Measurements from ENCODE around the gene FAM89B. TPM values are rescaled to one million over a fixed set of nuclear protein-coding genes. Genes with fewer than 3 reads are reported as not detected.
A peak's percentile ranks its signal among the peaks of the same experiment; 100 is the strongest.

The FAM89B gene
- total RNA-seq, 2 experiments from 2014 or later, result 12.4 to 12.8 TPM

DNA sequence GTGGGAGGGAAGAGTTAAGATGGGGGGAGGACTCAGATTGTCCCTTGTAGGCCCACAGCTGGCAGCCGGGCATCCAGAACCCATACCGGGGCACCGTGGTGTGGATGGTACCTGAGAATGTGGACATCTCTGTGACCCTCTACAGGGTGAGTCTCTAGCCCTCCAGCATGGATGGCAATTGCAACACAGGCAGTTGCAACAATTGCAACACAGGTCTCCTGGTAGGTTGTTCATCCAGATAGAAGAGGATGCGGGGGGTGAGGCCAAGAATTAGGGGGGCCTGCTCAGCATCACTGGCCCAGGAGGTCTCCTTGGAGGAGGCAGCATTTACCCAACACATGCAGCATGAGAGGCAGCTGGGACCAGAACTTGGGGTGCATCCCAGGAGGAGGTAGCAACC lies 7.0 kb downstream of the FAM89B start:
- intact Hi-C loops (cut with micrococcal nuclease), result no loop called here
- Mint-ChIP-seq H3K27me3 (ENCODE audit: low read depth) (no peaks in the 10 kb centered on the region), H3K27ac (peak overlapping the region; percentile 24), H3K4me1 (ENCODE audit: low read depth) (peaks cover 29% of the 10 kb centered on the region), H3K9me3 (no peaks in the 10 kb centered on the region), H3K4me3 (no peak overlapping the region), H3K36me3 (ENCODE audit: low read depth) (peaks cover 9% of the 10 kb centered on the region)
- no peak for DNase-seq
- CTCF ChIA-PET, result interaction anchor here (1.0 kb wide), 2 partner anchors 9 to 15 kb away, joined by 3 to 9 read pairs; no protein-coding TSS in a partner anchor

- H3K9me3 Mint-ChIP-seq, result no peaks in the 10 kb centered on the region
- DNase-seq, result no peak
- H3K27me3 Mint-ChIP-seq (ENCODE audit: low read depth), result no peaks in the 10 kb centered on the region
- intact Hi-C loops (cut with micrococcal nuclease), result no loop called here
- H3K4me1 Mint-ChIP-seq (ENCODE audit: low read depth), result peaks cover 25% of the 10 kb centered on the region
- H3K36me3 Mint-ChIP-seq (ENCODE audit: low read depth), result peaks cover 9% of the 10 kb centered on the region
- CTCF ChIA-PET, result interaction anchor here (1.0 kb wide), 1 partner anchor 14 kb away, joined by 3 read pairs; no protein-coding TSS in a partner anchor
- H3K4me3 Mint-ChIP-seq, result no peak overlapping the region
- H3K27ac Mint-ChIP-seq, result no peak overlapping the region
Measured at GRCh38 chr11:65580031-65580692, 7.8 kb downstream of the FAM89B start.

DNA sequence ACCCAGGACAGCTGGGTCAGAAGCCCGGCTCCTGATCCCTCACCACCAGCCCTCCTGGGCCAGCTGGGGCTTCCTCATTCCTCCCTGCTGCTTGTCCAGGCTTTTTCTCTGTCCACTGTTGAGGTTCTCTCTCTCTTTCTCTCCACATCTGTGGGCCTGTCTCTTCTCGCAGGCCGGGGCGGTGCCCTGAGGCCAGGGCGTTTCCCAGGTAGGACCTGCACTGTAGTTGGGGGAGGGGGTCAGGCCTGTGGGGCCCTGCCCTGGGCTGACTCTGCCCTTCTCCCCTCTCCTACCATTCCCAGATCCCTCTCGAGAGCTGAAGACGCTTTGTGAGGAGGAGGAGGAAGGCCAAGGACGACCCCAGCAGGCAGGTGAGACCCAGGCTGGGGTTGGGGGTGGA lies 8.4 kb downstream of the FAM89B start:
- intact Hi-C loops (cut with micrococcal nuclease), result no loop called here
- CTCF ChIA-PET, result no interaction called here
- no peak for DNase-seq
- H3K4me1 Mint-ChIP-seq (ENCODE audit: low read depth), result peaks cover 20% of the 10 kb centered on the region
- H3K36me3 Mint-ChIP-seq (ENCODE audit: low read depth), result peaks cover 7% of the 10 kb centered on the region
- no peak overlapping the region for H3K27ac Mint-ChIP-seq
- no peaks in the 10 kb centered on the region for H3K27me3 Mint-ChIP-seq (ENCODE audit: low read depth)
- no peaks in the 10 kb centered on the region for H3K9me3 Mint-ChIP-seq
- no peak overlapping the region for H3K4me3 Mint-ChIP-seq

DNA sequence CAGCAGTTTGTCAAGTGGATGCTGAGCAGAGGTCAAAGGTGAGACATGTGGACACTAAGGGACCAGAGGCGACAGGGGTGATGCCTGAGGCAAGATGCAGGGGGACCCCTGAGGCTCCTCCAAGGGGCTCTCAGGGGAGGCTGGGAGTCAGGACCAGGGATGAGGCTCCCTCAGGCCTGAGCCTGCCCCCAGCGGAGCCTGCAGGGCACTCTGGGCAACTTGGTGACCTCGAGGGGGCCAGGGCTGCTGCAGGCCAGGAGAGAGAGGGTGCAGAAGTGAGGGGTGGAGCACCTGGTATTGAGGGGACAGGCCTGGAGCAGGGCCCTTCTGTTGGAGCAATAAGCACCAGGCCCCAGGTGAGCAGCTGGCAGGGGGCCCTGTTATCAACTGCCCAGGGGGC lies 9.6 kb downstream of the FAM89B start:
- no peak overlapping the region for H3K4me3 Mint-ChIP-seq
- no peak overlapping the region for H3K27ac Mint-ChIP-seq
- no peaks in the 10 kb centered on the region for H3K27me3 Mint-ChIP-seq (ENCODE audit: low read depth)
- peaks cover 25% of the 10 kb centered on the region for H3K4me1 Mint-ChIP-seq (ENCODE audit: low read depth)
- no peaks in the 10 kb centered on the region for H3K9me3 Mint-ChIP-seq
- CTCF ChIA-PET, result interaction anchor here (0.9 kb wide), 1 partner anchor 40 kb away, joined by 4 read pairs; no protein-coding TSS in a partner anchor
- intact Hi-C loops (cut with micrococcal nuclease), result no loop called here
- no peak for DNase-seq
- peaks cover 7% of the 10 kb centered on the region for H3K36me3 Mint-ChIP-seq (ENCODE audit: low read depth)

- H3K4me1 Mint-ChIP-seq (ENCODE audit: low read depth), result peaks cover 23% of the 10 kb centered on the region
- no peak for DNase-seq
- intact Hi-C loops (cut with micrococcal nuclease), result no loop called here
- CTCF ChIA-PET, result interaction anchor here (1.1 kb wide), 1 partner anchor 10 kb away, joined by 3 read pairs; no protein-coding TSS in a partner anchor
- no peaks in the 10 kb centered on the region for H3K9me3 Mint-ChIP-seq
- no peak overlapping the region for H3K4me3 Mint-ChIP-seq
- peaks cover 4% of the 10 kb centered on the region for H3K36me3 Mint-ChIP-seq (ENCODE audit: low read depth)
- no peaks in the 10 kb centered on the region for H3K27me3 Mint-ChIP-seq (ENCODE audit: low read depth)
- H3K27ac Mint-ChIP-seq, result peak overlapping the region; percentile 10
Measured at GRCh38 chr11:65583589-65583988, 11.3 kb downstream of the FAM89B start.

DNA sequence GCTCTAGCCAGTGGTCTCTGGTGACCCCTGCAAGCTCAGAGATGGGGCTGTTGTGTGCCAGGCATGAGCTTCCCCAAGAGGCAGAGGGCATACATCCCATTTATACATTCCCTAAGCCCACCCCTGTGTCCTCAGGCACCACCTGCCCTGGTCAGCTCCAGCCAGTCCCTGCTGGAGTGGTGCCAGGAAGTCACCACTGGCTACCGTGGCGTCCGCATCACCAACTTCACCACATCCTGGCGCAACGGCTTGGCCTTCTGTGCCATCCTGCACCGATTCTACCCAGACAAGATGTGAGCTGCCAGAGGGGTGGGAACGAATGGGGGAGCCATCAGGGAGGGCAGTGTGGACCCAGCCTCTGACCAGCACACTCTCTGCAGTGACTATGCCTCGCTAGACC lies 11.8 kb downstream of the FAM89B start:
- Mint-ChIP-seq H3K9me3 (no peaks in the 10 kb centered on the region), H3K27me3 (ENCODE audit: low read depth) (no peaks in the 10 kb centered on the region), H3K27ac (no peak overlapping the region), H3K4me3 (no peak overlapping the region), H3K4me1 (ENCODE audit: low read depth) (peaks cover 27% of the 10 kb centered on the region), H3K36me3 (ENCODE audit: low read depth) (peaks cover 4% of the 10 kb centered on the region)
- intact Hi-C loops (cut with micrococcal nuclease), result no loop called here
- DNase-seq, result no peak
- CTCF ChIA-PET, result interaction anchor here (1.1 to 2.0 kb wide), 2 partner anchors 10 to 11 kb away, joined by 3 to 5 read pairs; partner anchors contain the start of gene FAM89B

GRCh38 chr11:65584723-65585171 lies 12.4 kb downstream of the FAM89B start:
- intact Hi-C loops (cut with micrococcal nuclease), result no loop called here
- Mint-ChIP-seq H3K4me1 (ENCODE audit: low read depth) (peaks cover 29% of the 10 kb centered on the region), H3K27me3 (ENCODE audit: low read depth) (no peaks in the 10 kb centered on the region), H3K9me3 (no peaks in the 10 kb centered on the region), H3K27ac (no peak overlapping the region), H3K4me3 (no peak overlapping the region), H3K36me3 (ENCODE audit: low read depth) (peaks cover 4% of the 10 kb centered on the region)
- no peak for DNase-seq
- CTCF ChIA-PET, result interaction anchor here (0.9 to 2.0 kb wide), 2 partner anchors 9 to 12 kb away, joined by 3 to 5 read pairs; partner anchors contain the start of gene FAM89B

- Mint-ChIP-seq H3K9me3 (no peaks in the 10 kb centered on the region), H3K4me3 (no peak overlapping the region), H3K27ac (no peak overlapping the region), H3K4me1 (ENCODE audit: low read depth) (peaks cover 29% of the 10 kb centered on the region), H3K27me3 (ENCODE audit: low read depth) (no peaks in the 10 kb centered on the region), H3K36me3 (ENCODE audit: low read depth) (peaks cover 4% of the 10 kb centered on the region)
- CTCF ChIA-PET, result interaction anchor here (0.9 to 5.7 kb wide), 4 partner anchors 9 to 44 kb away, joined by 3 to 46 read pairs (median 20); partner anchors contain the start of genes EHBP1L1 and FAM89B
- intact Hi-C loops (cut with micrococcal nuclease), result no loop called here
- DNase-seq, result no peak
Measured at GRCh38 chr11:65585396-65586246, 13.3 kb downstream of the FAM89B start.

GRCh38 chr11:65586247-65586630 lies 13.9 kb downstream of the FAM89B start:
- Mint-ChIP-seq H3K36me3 (ENCODE audit: low read depth) (peaks cover 2% of the 10 kb centered on the region), H3K4me3 (no peak overlapping the region)
- intact Hi-C loops (cut with micrococcal nuclease), result no loop called here

GRCh38 chr11:65586676-65587075 lies 14.3 kb downstream of the FAM89B start:
- DNase-seq, result no peak
- H3K27me3 Mint-ChIP-seq (ENCODE audit: low read depth), result no peaks in the 10 kb centered on the region
- CTCF ChIA-PET, result interaction anchor here (1.1 to 5.7 kb wide), 3 partner anchors 10 to 45 kb away, joined by 4 to 46 read pairs (median 35); partner anchors contain the start of gene EHBP1L1
- H3K27ac Mint-ChIP-seq, result no peak overlapping the region
- peaks cover 29% of the 10 kb centered on the region for H3K4me1 Mint-ChIP-seq (ENCODE audit: low read depth)
- intact Hi-C loops (cut with micrococcal nuclease), result no loop called here
- no peak overlapping the region for H3K4me3 Mint-ChIP-seq
- H3K9me3 Mint-ChIP-seq, result no peaks in the 10 kb centered on the region
- peaks cover 2% of the 10 kb centered on the region for H3K36me3 Mint-ChIP-seq (ENCODE audit: low read depth)

More at GRCh38 chr11:65586247-65586630, 13.9 kb downstream of the FAM89B start:
- H3K27me3 Mint-ChIP-seq (ENCODE audit: low read depth), result no peaks in the 10 kb centered on the region
- no peak for DNase-seq
- no peaks in the 10 kb centered on the region for H3K9me3 Mint-ChIP-seq
- CTCF ChIA-PET, result interaction anchor here (4.6 to 5.7 kb wide), 2 partner anchors 10 to 45 kb away, joined by 35 to 46 read pairs; partner anchors contain the start of gene EHBP1L1
- no peak overlapping the region for H3K27ac Mint-ChIP-seq
- peaks cover 29% of the 10 kb centered on the region for H3K4me1 Mint-ChIP-seq (ENCODE audit: low read depth)

- intact Hi-C loops (cut with micrococcal nuclease), result loop anchor here (1.0 kb wide), 3 partner anchors 14 to 222 kb away; no protein-coding TSS in a partner anchor
- Mint-ChIP-seq H3K4me3 (no peak overlapping the region), H3K36me3 (ENCODE audit: low read depth) (peaks cover 2% of the 10 kb centered on the region), H3K27me3 (ENCODE audit: low read depth) (no peaks in the 10 kb centered on the region), H3K27ac (peak overlapping the region; percentile 90), H3K4me1 (ENCODE audit: low read depth) (peaks cover 29% of the 10 kb centered on the region), H3K9me3 (no peaks in the 10 kb centered on the region)
- peak; percentile 86 for DNase-seq
- CTCF ChIA-PET, result interaction anchor here (0.6 to 5.7 kb wide), 15 partner anchors 10 to 313 kb away, joined by 3 to 46 read pairs (median 5); partner anchors contain the start of genes EHBP1L1 and FAM89B
Measured at GRCh38 chr11:65588199-65589054, 16.1 kb downstream of the FAM89B start.

Data from activated naive CD4-positive, alpha-beta T cell treated with anti-CD3 and anti-CD28 coated beads for 36 hours (primary cell).